IPS-15b (cell line): ENCODE results near the gene DDX11.
"Not testable (repeated sequence)": the region's sequence is repeated elsewhere in the genome, so short reads cannot be mapped to it uniquely, and the experiment has no call there.

ENCODE experiments used
- H3K27me3 ChIP-seq: one replicate; pipeline ENCODE4 v1.6.1; 2013; ENCODE audit warnings: low read length; ENCODE audit not compliant: control insufficient read depth, insufficient read depth
- H3K36me3 ChIP-seq: one replicate; pipeline ENCODE4 v1.6.1; 2013; ENCODE audit warnings: low read length; ENCODE audit not compliant: control insufficient read depth, insufficient read depth
- H3K4me1 ChIP-seq: one replicate; pipeline ENCODE4 v1.6.1; 2013; ENCODE audit warnings: mild to moderate bottlenecking, low read length; ENCODE audit not compliant: control insufficient read depth, insufficient read depth
- H3K4me3 ChIP-seq: one replicate; pipeline ENCODE4 v1.5.1; 2013; ENCODE audit warnings: low read depth, low read length
- H3K9ac ChIP-seq: one replicate; pipeline ENCODE4 v1.6.1; 2013; ENCODE audit warnings: low read depth, mild to moderate bottlenecking, low read length
- H3K9me3 ChIP-seq: one replicate; pipeline ENCODE4 v1.6.1; 2013; ENCODE audit warnings: mild to moderate bottlenecking, low read length; ENCODE audit not compliant: control insufficient read depth, insufficient read depth

The DDX11 gene

GRCh38 chr12:31072962-31073361 lies 698 bp upstream of the DDX11 start:
- H3K9ac ChIP-seq, H3K9me3 ChIP-seq, H3K36me3 ChIP-seq, H3K4me1 ChIP-seq, H3K27me3 ChIP-seq: not testable (repeated sequence)
- H3K4me3 ChIP-seq, result peak overlapping the region; percentile 57

DNA sequence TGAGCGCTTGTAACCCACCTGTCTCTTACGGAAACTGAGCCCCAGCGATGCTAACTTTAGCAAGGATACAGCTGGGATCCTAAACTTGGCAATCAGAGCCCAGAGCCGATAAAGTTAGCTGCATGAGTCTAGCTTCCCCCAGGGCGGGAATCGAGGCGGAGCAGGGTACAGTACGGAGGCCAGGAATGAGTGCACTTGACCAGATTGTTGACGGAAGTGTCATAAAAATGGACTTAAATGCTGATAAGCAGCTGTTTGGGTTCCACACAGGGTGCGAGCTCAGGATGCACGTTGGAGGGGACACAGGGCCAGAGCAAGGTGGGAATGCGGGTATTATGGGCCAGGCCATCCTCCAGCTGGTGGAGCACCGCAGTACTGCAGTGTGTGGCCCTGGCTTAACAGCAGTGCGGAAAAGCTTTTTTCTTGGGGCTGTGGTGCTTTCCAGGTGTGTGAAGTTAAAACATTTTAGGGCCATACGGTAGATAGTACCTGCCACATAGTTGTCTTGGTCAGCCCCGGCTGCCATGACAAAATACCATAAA lies 744 bp downstream of the DDX11 start:
- H3K36me3 ChIP-seq, H3K4me1 ChIP-seq, H3K27me3 ChIP-seq, H3K9me3 ChIP-seq: not testable (repeated sequence)
- Histone ChIP-seq H3K4me3 (peak overlapping the region; percentile 57), H3K9ac (peak overlapping the region; percentile 78)

DNA sequence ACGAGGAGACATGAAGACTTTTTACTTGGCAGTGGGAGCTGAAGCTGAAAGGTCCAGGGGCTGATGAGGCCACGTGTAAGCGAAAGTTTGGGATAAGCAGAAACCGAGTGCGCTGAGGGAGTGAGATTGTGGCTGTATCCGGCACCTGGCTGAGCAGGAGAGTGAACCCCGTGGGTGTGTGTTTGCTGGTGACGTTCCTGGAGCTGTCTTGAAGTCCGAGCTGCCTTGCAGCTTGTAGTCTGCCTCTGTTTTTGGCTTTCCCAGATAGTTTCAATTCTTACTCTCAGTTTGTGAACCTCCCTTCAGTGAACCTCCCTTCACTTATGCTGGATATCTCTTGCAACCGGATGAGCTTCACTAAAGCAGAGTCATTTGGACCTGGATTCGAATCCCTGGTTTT lies 2.5 kb downstream of the DDX11 start:
- H3K27me3 ChIP-seq, H3K9me3 ChIP-seq, H3K4me1 ChIP-seq, H3K4me3 ChIP-seq, H3K36me3 ChIP-seq, H3K9ac ChIP-seq: not testable (repeated sequence)

DNA sequence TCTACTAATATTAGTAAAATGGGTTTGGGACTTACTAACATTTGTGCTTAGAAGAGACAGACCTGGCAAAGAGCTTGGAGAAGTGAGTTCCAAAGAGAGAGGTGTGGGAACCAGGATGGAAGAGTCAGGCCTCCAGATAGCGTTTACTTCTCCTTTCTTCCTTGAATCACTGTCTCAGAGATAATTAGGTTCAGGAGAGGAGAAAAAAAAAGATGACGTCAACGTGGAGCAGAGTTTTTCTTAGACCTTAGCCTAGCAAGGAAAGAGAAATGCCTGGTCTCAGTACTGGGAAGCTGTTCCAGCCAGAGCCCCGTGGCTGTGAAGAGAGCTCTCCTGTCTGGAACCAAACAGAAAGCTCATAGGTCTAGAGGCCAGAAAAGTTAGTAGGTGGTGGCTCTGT lies 3.4 kb downstream of the DDX11 start:
- H3K9ac ChIP-seq, H3K36me3 ChIP-seq, H3K27me3 ChIP-seq, H3K4me1 ChIP-seq, H3K9me3 ChIP-seq, H3K4me3 ChIP-seq: not testable (repeated sequence)

GRCh38 chr12:31077998-31078397 lies 4.3 kb downstream of the DDX11 start:
- H3K9me3 ChIP-seq, H3K4me1 ChIP-seq, H3K27me3 ChIP-seq, H3K4me3 ChIP-seq, H3K36me3 ChIP-seq, H3K9ac ChIP-seq: not testable (repeated sequence)

GRCh38 chr12:31079421-31079820 lies 5.8 kb downstream of the DDX11 start:
- H3K9me3 ChIP-seq, H3K9ac ChIP-seq, H3K27me3 ChIP-seq, H3K4me3 ChIP-seq, H3K4me1 ChIP-seq: not testable (repeated sequence)
- peaks cover 16% of the 10 kb centered on the region for H3K36me3 ChIP-seq

- H3K9ac ChIP-seq, H3K4me3 ChIP-seq, H3K27me3 ChIP-seq, H3K9me3 ChIP-seq, H3K4me1 ChIP-seq: not testable (repeated sequence)
- peaks cover 23% of the 10 kb centered on the region for H3K36me3 ChIP-seq
Measured at GRCh38 chr12:31080221-31080620, 6.6 kb downstream of the DDX11 start.

DNA sequence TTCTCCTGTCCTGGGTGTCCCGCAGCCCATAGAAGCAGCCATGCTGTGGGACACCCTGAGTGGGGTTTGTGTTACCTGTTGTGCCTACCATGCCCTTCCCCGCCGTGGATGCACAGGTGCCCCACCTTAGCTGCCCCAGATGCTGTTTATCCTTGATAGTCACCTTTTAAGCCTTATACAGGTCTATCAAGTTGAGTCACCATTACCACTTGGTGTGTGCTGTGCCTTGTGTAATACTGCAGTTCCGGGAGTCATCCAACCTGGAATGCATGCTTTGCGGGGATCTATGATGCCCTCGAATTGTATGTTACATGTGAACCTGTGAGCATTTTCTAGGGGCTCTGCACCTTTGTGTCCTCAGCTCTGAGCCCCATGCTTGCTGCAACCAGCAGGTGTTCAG lies 7.6 kb downstream of the DDX11 start:
- H3K36me3 ChIP-seq, result peaks cover 27% of the 10 kb centered on the region
- H3K9me3 ChIP-seq, H3K27me3 ChIP-seq, H3K4me1 ChIP-seq, H3K4me3 ChIP-seq, H3K9ac ChIP-seq: not testable (repeated sequence)

- not testable (repeated sequence) for H3K4me1 ChIP-seq, H3K9ac ChIP-seq, H3K9me3 ChIP-seq, H3K27me3 ChIP-seq, H3K4me3 ChIP-seq
- H3K36me3 ChIP-seq, result peaks cover 32% of the 10 kb centered on the region
Measured at GRCh38 chr12:31084241-31084640, 10.6 kb downstream of the DDX11 start.

- H3K36me3 ChIP-seq, result peaks cover 30% of the 10 kb centered on the region
- not testable (repeated sequence) for H3K27me3 ChIP-seq, H3K4me3 ChIP-seq, H3K9me3 ChIP-seq, H3K4me1 ChIP-seq, H3K9ac ChIP-seq
Measured at GRCh38 chr12:31086032-31086431, 12.4 kb downstream of the DDX11 start.

DNA sequence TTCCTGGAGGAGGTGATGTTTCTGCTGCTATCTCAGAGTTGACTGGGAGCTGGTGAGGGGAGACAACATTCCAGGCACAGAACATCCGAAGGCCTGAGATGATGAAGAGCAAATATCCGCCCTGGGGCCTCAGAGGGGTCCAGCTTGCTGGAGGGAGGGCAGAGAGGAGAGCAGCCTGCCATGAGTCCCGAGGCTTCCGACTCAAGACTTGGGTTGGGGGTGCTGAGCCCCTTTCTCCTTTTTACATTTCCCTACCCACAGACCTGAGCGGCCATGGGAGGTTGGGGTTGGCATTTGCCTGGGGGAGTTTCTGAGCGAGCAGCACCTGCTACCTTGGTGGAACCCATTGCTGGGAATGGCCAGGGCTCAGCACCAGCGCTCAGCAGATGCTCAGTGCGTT lies 13.8 kb downstream of the DDX11 start:
- not testable (repeated sequence) for H3K27me3 ChIP-seq, H3K4me3 ChIP-seq, H3K9ac ChIP-seq, H3K4me1 ChIP-seq, H3K9me3 ChIP-seq
- peaks cover 34% of the 10 kb centered on the region for H3K36me3 ChIP-seq

DNA sequence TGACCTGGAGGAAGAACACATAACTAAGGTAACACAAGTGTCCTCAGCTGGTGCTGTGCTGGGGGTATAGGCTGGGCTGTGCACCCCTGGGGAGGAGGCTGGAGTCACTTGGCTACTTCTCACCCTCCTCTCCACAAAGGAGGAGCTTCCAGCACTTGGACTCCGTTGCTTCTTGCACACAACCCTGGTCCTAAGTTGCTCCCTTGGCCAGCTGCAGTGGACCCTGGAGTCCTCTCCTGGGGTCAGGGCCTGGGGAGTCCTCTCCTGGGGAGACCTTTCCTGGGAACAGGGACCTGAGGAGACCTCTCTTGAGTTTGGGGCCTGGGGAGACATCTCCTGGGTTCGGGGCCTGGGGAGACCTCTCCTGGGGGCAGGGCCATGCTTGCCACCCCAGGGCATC lies 14.3 kb downstream of the DDX11 start:
- H3K4me1 ChIP-seq, H3K4me3 ChIP-seq, H3K9me3 ChIP-seq, H3K27me3 ChIP-seq, H3K9ac ChIP-seq: not testable (repeated sequence)
- H3K36me3 ChIP-seq, result peaks cover 34% of the 10 kb centered on the region

- Histone ChIP-seq H3K36me3 (peaks cover 32% of the 10 kb centered on the region), H3K4me1 (no peaks in the 10 kb centered on the region), H3K27me3 (no peaks in the 10 kb centered on the region), H3K9me3 (no peaks in the 10 kb centered on the region), H3K4me3 (no peak overlapping the region), H3K9ac (no peak overlapping the region)
Measured at GRCh38 chr12:31089072-31089471, 15.4 kb downstream of the DDX11 start.
